HG03045 (cell line): ENCODE results near the gene ZFX.

Source experiments
- ATAC-seq: cut with Tn5 transposase; IDR thresholded peaks from one replicate; pipeline ENCODE4 v1.9.1; 2021; ENCODE audit warnings: mild to moderate bottlenecking, moderate library complexity; ENCODE audit not compliant: unreplicated experiment

ZFX gene

GRCh38 chrX:24198101-24198500 is 48.6 kb downstream of the ZFX start:
- no peak for ATAC-seq

- ATAC-seq: no peak
These were observed 50.6 kb downstream of the ZFX start for GRCh38 chrX:24200133-24200532.

GRCh38 chrX:24201216-24201615 is 51.7 kb downstream of the ZFX start:
- ATAC-seq: no peak

GRCh38 chrX:24202465-24203031 is 53.0 kb downstream of the ZFX start:
- no peak for ATAC-seq

GRCh38 chrX:24203072-24203808 is 53.7 kb downstream of the ZFX start:
- no peak for ATAC-seq

GRCh38 chrX:24204331-24204730 is 54.8 kb downstream of the ZFX start:
- no peak for ATAC-seq

- no peak for ATAC-seq
These were observed 55.4 kb downstream of the ZFX start for GRCh38 chrX:24204958-24205357.

- ATAC-seq: no peak
These were observed 58.3 kb downstream of the ZFX start for GRCh38 chrX:24207826-24208225.

- no peak for ATAC-seq
These were observed 59.1 kb downstream of the ZFX start for GRCh38 chrX:24208496-24209240.

GRCh38 chrX:24210190-24210589 is 60.7 kb downstream of the ZFX start:
- no peak for ATAC-seq

GRCh38 chrX:24214568-24214967 is 65.0 kb downstream of the ZFX start:
- no peak for ATAC-seq

- no peak for ATAC-seq
These were observed 65.7 kb downstream of the ZFX start for GRCh38 chrX:24215272-24215671.

GRCh38 chrX:24216037-24216436 is 66.5 kb downstream of the ZFX start:
- ATAC-seq: no peak

GRCh38 chrX:24216827-24217226 is 67.3 kb downstream of the ZFX start:
- ATAC-seq: no peak

- ATAC-seq: no peak
These were observed 69.8 kb downstream of the ZFX start for GRCh38 chrX:24219320-24219719.

GRCh38 chrX:24221872-24222271 is 72.3 kb downstream of the ZFX start:
- no peak for ATAC-seq

GRCh38 chrX:24225265-24225664 is 75.7 kb downstream of the ZFX start:
- ATAC-seq: no peak

GRCh38 chrX:24226176-24226575 is 76.6 kb downstream of the ZFX start:
- ATAC-seq: no peak

- no peak for ATAC-seq
These were observed 79.1 kb downstream of the ZFX start for GRCh38 chrX:24228596-24228995.

- no peak for ATAC-seq
These were observed 79.9 kb downstream of the ZFX start for GRCh38 chrX:24229400-24229879.

GRCh38 chrX:24229976-24230375 is 80.4 kb downstream of the ZFX start:
- ATAC-seq: no peak

GRCh38 chrX:24231131-24231540 is 81.6 kb downstream of the ZFX start:
- ATAC-seq: no peak
